ENCODE measurements around the gene PROM2. TPM values are rescaled to one million over a fixed set of nuclear protein-coding genes. Genes with fewer than 3 reads are reported as not detected.

PROM2 gene
- polyA plus RNA-seq, 1 donor (not counting 4 experiments of a cell fraction or from before 2014, with no cell fraction given) = 11.4 TPM

GRCh38 chr2:95329891-95330793, 55.9 kb downstream of the PROM2 start:
- Histone ChIP-seq H3K9me3 (ENCODE audit: control insufficient read depth, low read depth, low read length) (no peaks in the 10 kb centered on the region), H3K4me1 (ENCODE audit: control insufficient read depth, extremely low read depth, insufficient read depth, low read length) (peaks cover 17% of the 10 kb centered on the region), H3K4me3 (ENCODE audit: control insufficient read depth in 2 of 3, extremely low read depth in 1 of 3, insufficient read depth in 2 of 3, low read depth in 1 of 3, low read length in 3 of 3) (no peak overlapping the region), H3K9ac (ENCODE audit: control insufficient read depth, extremely low read depth, insufficient read depth, low read length) (no peak overlapping the region), H3K9me1 (ENCODE audit: control insufficient read depth, extremely low read depth, insufficient read depth, low read length) (no peaks in the 10 kb centered on the region), H2AFZ (ENCODE audit: control insufficient read depth, low read length) (no peak overlapping the region), H3K27me3 (ENCODE audit: control insufficient read depth, extremely low read depth, insufficient read depth, low read length) (no peaks in the 10 kb centered on the region), H4K20me1 (ENCODE audit: control insufficient read depth, extremely low read depth, insufficient read depth, low read length) (no peaks in the 10 kb centered on the region), H3K4me2 (ENCODE audit: control insufficient read depth, extremely low read depth, insufficient read depth, low read depth, low read length) (no peak overlapping the region), H3K36me3 (ENCODE audit: control insufficient read depth in 2 of 2, extremely low read depth in 1 of 2, insufficient read depth in 2 of 2, low read length in 2 of 2) (no peaks in the 10 kb centered on the region), H3K79me2 (ENCODE audit: control insufficient read depth, insufficient read depth, low read length) (no peaks in the 10 kb centered on the region), H3K27ac (ENCODE audit: control insufficient read depth, insufficient read depth, low read length) (no peak overlapping the region)
- TF ChIP-seq EZH2 (IDR thresholded peaks at IDR 0.05; ENCODE audit: low read length) = no peak
- TF ChIP-seq CTCF (optimal IDR thresholded peaks at IDR 0.05 in 1 of 3, IDR thresholded peaks at IDR 0.05 in 1 of 3, conservative IDR thresholded peaks at IDR 0.05 in 1 of 3; ENCODE audit: extremely low read depth in 1 of 3, insufficient read depth in 2 of 3, low read length in 3 of 3) = no peak
- DNase-seq (ENCODE audit: low read depth, low spot score) (no peak), FAIRE-seq (no peak)
- dilution Hi-C loops (cut with MboI; ENCODE audit: extremely low pct_ligation_motif_present, low sequenced_read_pairs) = no loop called here

- Histone ChIP-seq H3K9me1 (ENCODE audit: control insufficient read depth, extremely low read depth, insufficient read depth, low read length) (no peaks in the 10 kb centered on the region), H3K9ac (ENCODE audit: control insufficient read depth, extremely low read depth, insufficient read depth, low read length) (no peak overlapping the region), H3K27me3 (ENCODE audit: control insufficient read depth, extremely low read depth, insufficient read depth, low read length) (no peaks in the 10 kb centered on the region), H3K27ac (ENCODE audit: control insufficient read depth, insufficient read depth, low read length) (no peak overlapping the region), H3K4me1 (ENCODE audit: control insufficient read depth, extremely low read depth, insufficient read depth, low read length) (peaks cover 17% of the 10 kb centered on the region), H3K79me2 (ENCODE audit: control insufficient read depth, insufficient read depth, low read length) (no peaks in the 10 kb centered on the region), H3K4me2 (ENCODE audit: control insufficient read depth, extremely low read depth, insufficient read depth, low read depth, low read length) (no peak overlapping the region), H2AFZ (ENCODE audit: control insufficient read depth, low read length) (no peak overlapping the region), H3K9me3 (ENCODE audit: control insufficient read depth, low read depth, low read length) (no peaks in the 10 kb centered on the region), H3K4me3 (ENCODE audit: control insufficient read depth in 2 of 3, extremely low read depth in 1 of 3, insufficient read depth in 2 of 3, low read depth in 1 of 3, low read length in 3 of 3) (no peak overlapping the region), H3K36me3 (ENCODE audit: control insufficient read depth in 2 of 2, extremely low read depth in 1 of 2, insufficient read depth in 2 of 2, low read length in 2 of 2) (no peaks in the 10 kb centered on the region), H4K20me1 (ENCODE audit: control insufficient read depth, extremely low read depth, insufficient read depth, low read length) (no peaks in the 10 kb centered on the region)
- no peak for FAIRE-seq
- TF ChIP-seq EZH2 (IDR thresholded peaks at IDR 0.05; ENCODE audit: low read length) (no peak), CTCF (optimal IDR thresholded peaks at IDR 0.05 in 1 of 3, IDR thresholded peaks at IDR 0.05 in 1 of 3, conservative IDR thresholded peaks at IDR 0.05 in 1 of 3; ENCODE audit: extremely low read depth in 1 of 3, insufficient read depth in 2 of 3, low read length in 3 of 3) (no peak)
- DNase-seq (ENCODE audit: low read depth, low spot score) = no peak
- dilution Hi-C loops (cut with MboI; ENCODE audit: extremely low pct_ligation_motif_present, low sequenced_read_pairs) = no loop called here
Observed at GRCh38 chr2:95330794-95331338, 56.6 kb downstream of the PROM2 start.

Measured in keratinocyte (primary cell).